OCI-LY7 (cell line): Measurements from ENCODE around the gene WWOX. TPM values are rescaled to one million over a fixed set of nuclear protein-coding genes. Genes with fewer than 3 reads are reported as not detected.

ENCODE experiments used
- BruUV-seq: library from RNA; stranded (reverse); fragments of 400-500 nt; replicated peaks from 2 replicates; lab custom pipeline; 2021; lab: Mats Ljungman, UMichigan
- CTCF ChIA-PET: fragments of 300-600 bp; sonication (Branson Sonifier 250); formaldehyde crosslinking; loops from one replicate; lab custom pipeline; 2022; ENCODE audit warnings: antibody characterized with exemption; ENCODE audit not compliant: unreplicated experiment; lab: Charles Lee
- POLR2A ChIA-PET: fragments of 300-600 bp; sonication (Branson Sonifier 250); formaldehyde crosslinking; loops from one replicate; lab custom pipeline; 2022; ENCODE audit warnings: antibody characterized with exemption; lab: Charles Lee
- DNase-seq: peaks from one replicate; pipeline ENCODE4 v3.0.0-alpha.2; 2015; ENCODE audit warnings: low spot score
- H2AFZ ChIP-seq: fragments of 200-600 bp; sonication (generic), shearing (Covaris generic); 2 replicates; pipeline ENCODE4 v1.6.1; 2014; ENCODE audit warnings: mild to moderate bottlenecking, antibody characterized with exemption, low read length, moderate library complexity
- H3K27ac ChIP-seq: fragments of 200-600 bp; sonication (generic); 2 replicates; pipeline ENCODE4 v1.5.1; 2014; ENCODE audit warnings: mixed run types, low read depth, mild to moderate bottlenecking, moderate library complexity, low read length, inconsistent platforms; ENCODE audit not compliant: poor library complexity, severe bottlenecking
- H3K36me3 ChIP-seq: fragments of 200-600 bp; sonication (generic); 2 replicates; pipeline ENCODE4 v1.6.1; 2014; ENCODE audit warnings: mild to moderate bottlenecking, antibody characterized with exemption, low read length, moderate library complexity, mixed read lengths; ENCODE audit not compliant: insufficient read depth
- H3K4me1 ChIP-seq: fragments of 200-600 bp; sonication (generic); 2 replicates; pipeline ENCODE4 v1.5.1; 2014; ENCODE audit warnings: mild to moderate bottlenecking, low read length; ENCODE audit not compliant: insufficient read depth, poor library complexity, severe bottlenecking
- H3K4me2 ChIP-seq: fragments of 200-600 bp; sonication (generic); 2 replicates; pipeline ENCODE4 v1.6.1; 2014; ENCODE audit warnings: mild to moderate bottlenecking, low read length
- H3K4me3 ChIP-seq: fragments of 200-600 bp; sonication (generic); 2 replicates; pipeline ENCODE4 v1.5.1; 2014; ENCODE audit warnings: mild to moderate bottlenecking, low read depth, low read length; ENCODE audit not compliant: poor library complexity, severe bottlenecking
- H3K79me2 ChIP-seq: fragments of 200-600 bp; sonication (generic); 2 replicates; pipeline ENCODE4 v1.6.1; 2016; ENCODE audit warnings: low read depth, mild to moderate bottlenecking, low read length, moderate library complexity, mixed read lengths; ENCODE audit not compliant: insufficient read depth
- H3K9me2 ChIP-seq: fragments of 200-600 bp; sonication (generic); 2 replicates; pipeline ENCODE4 v1.6.1; 2016; ENCODE audit warnings: mild to moderate bottlenecking, low read length, mixed read lengths; ENCODE audit not compliant: insufficient read depth
- H3K9me3 ChIP-seq: fragments of 200-600 bp; sonication (generic); 2 replicates; pipeline ENCODE4 v1.6.1; 2014; ENCODE audit warnings: mild to moderate bottlenecking, mixed run types, low read length, mixed read lengths
- H4K20me1 ChIP-seq: fragments of 200-600 bp; sonication (generic); 2 replicates; pipeline ENCODE4 v1.6.1; 2014; ENCODE audit warnings: mild to moderate bottlenecking, antibody characterized with exemption, low read length, moderate library complexity, mixed read lengths; ENCODE audit not compliant: insufficient read depth
- CTCF ChIP-seq: fragments of 200-600 bp; sonication (generic); conservative IDR thresholded peaks from 2 replicates; pipeline ENCODE4 v1.5.1; 2014; ENCODE audit warnings: mild to moderate bottlenecking, antibody characterized with exemption, low read length, moderate library complexity, mixed read lengths
- EZH2phosphoT487 ChIP-seq: fragments of 200-600 bp; sonication (generic); IDR thresholded peaks from 2 replicates; pipeline ENCODE4 v1.6.1; 2018; ENCODE audit warnings: low read depth, borderline replicate concordance, mild to moderate bottlenecking, mixed run types, antibody characterized with exemption, low read length, moderate library complexity, mixed read lengths
- intact Hi-C: fragments of 100-400 bp; cut with micrococcal nuclease; formaldehyde crosslinking; loops from one replicate; pipeline ENCODE4 v1.10.0; 2022; ENCODE audit not compliant: unreplicated experiment
- total RNA-seq, 2 experiments: library from RNA; depleted of rRNA in 1 of 2; stranded (reverse); fragments of >200 nt in 1 of 2; shearing (Covaris generic) in 1 of 2; gene quantifications; 2 replicates each; pipeline ENCODE4 v1.2.3, GENCODE V29; 2014 to 2022

Gene WWOX
- total RNA-seq, 2 experiments from 2014 or later: 40.2 to 47.6 TPM

- CTCF ChIA-PET: no interaction called here
- no peak overlapping the region for H2AFZ ChIP-seq
Observed at GRCh38 chr16:78362524-78363135, 263.2 kb downstream of the WWOX start.

GRCh38 chr16:78363843-78364555 lies 264.5 kb downstream of the WWOX start:
- H3K27ac ChIP-seq: no peak overlapping the region
- TF ChIP-seq EZH2phosphoT487 (no peak), CTCF (no peak)
- H4K20me1 ChIP-seq: no peaks in the 10 kb centered on the region
- POLR2A ChIA-PET: interaction anchor here (0.5 kb wide), 1 partner anchor 381 kb away, joined by 4 read pairs; no protein-coding TSS in a partner anchor
- no peak overlapping the region for H2AFZ ChIP-seq
- no peaks in the 10 kb centered on the region for H3K4me1 ChIP-seq
- H3K9me2 ChIP-seq: no peaks in the 10 kb centered on the region
- BruUV-seq: no TSS peak
- DNase-seq: no peak
- H3K79me2 ChIP-seq: no peaks in the 10 kb centered on the region
- H3K9me3 ChIP-seq: no peaks in the 10 kb centered on the region
- no peak overlapping the region for H3K4me3 ChIP-seq
- intact Hi-C loops: no loop called here
- no peak overlapping the region for H3K4me2 ChIP-seq
- CTCF ChIA-PET: no interaction called here
- no peaks in the 10 kb centered on the region for H3K36me3 ChIP-seq

More at GRCh38 chr16:78362524-78363135, 263.2 kb downstream of the WWOX start:
- Histone ChIP-seq H3K79me2 (no peaks in the 10 kb centered on the region), H3K9me3 (no peaks in the 10 kb centered on the region), H3K27ac (no peak overlapping the region), H3K4me1 (no peaks in the 10 kb centered on the region), H3K36me3 (no peaks in the 10 kb centered on the region), H3K4me3 (no peak overlapping the region), H3K9me2 (no peaks in the 10 kb centered on the region), H3K4me2 (no peak overlapping the region), H4K20me1 (no peaks in the 10 kb centered on the region)
- TF ChIP-seq EZH2phosphoT487 (no peak), CTCF (no peak)
- no TSS peak for BruUV-seq
- no peak for DNase-seq
- POLR2A ChIA-PET: no interaction called here
- intact Hi-C loops: no loop called here

- POLR2A ChIA-PET: interaction anchor here (0.5 kb wide), 1 partner anchor 381 kb away, joined by 4 read pairs; no protein-coding TSS in a partner anchor
- H3K4me1 ChIP-seq: no peaks in the 10 kb centered on the region
- no peak overlapping the region for H3K4me3 ChIP-seq
- H3K27ac ChIP-seq: no peak overlapping the region
- TF ChIP-seq EZH2phosphoT487 (no peak), CTCF (no peak)
- no peaks in the 10 kb centered on the region for H3K9me2 ChIP-seq
- intact Hi-C loops: no loop called here
- CTCF ChIA-PET: no interaction called here
- H3K79me2 ChIP-seq: no peaks in the 10 kb centered on the region
- H3K4me2 ChIP-seq: no peak overlapping the region
- no peaks in the 10 kb centered on the region for H4K20me1 ChIP-seq
- H3K9me3 ChIP-seq: no peaks in the 10 kb centered on the region
- DNase-seq: no peak
- BruUV-seq: no TSS peak
- no peaks in the 10 kb centered on the region for H3K36me3 ChIP-seq
- H2AFZ ChIP-seq: no peak overlapping the region
Observed at GRCh38 chr16:78364556-78364880, 265.1 kb downstream of the WWOX start.
